Activated T-cell treated with anti-CD3 and anti-CD28 coated beads, Interleukin-2, amount 50 U/mL, for 48 hours (primary cell): Measurements from ENCODE around the gene UFSP1.
"Not testable (repeated sequence)": the region's sequence is repeated elsewhere in the genome, so short reads cannot be mapped to it uniquely, and the experiment has no call there.

Experiments
- DNase-seq, 2 experiments: peaks; one replicate each; pipeline ENCODE4 v3.0.0-alpha.2; 2020

Gene UFSP1

GRCh38 chr7:100888988-100889750, at the start of gene UFSP1:
Gene UFSP1, minus strand, starts transcription at chr7:100889715. Its CDS starts 444 bp downstream, at chr7:100889271.
- DNase-seq: no peak

- DNase-seq: not testable (repeated sequence)
Observed at GRCh38 chr7:100936167-100936566, 46.7 kb upstream of the UFSP1 start.

- DNase-seq: not testable (repeated sequence)
Observed at GRCh38 chr7:100935381-100935780, 45.9 kb upstream of the UFSP1 start.

GRCh38 chr7:100933734-100934133, 44.2 kb upstream of the UFSP1 start:
- DNase-seq: no peak

GRCh38 chr7:100929808-100930174, 40.3 kb upstream of the UFSP1 start:
- DNase-seq: no peak

DNA sequence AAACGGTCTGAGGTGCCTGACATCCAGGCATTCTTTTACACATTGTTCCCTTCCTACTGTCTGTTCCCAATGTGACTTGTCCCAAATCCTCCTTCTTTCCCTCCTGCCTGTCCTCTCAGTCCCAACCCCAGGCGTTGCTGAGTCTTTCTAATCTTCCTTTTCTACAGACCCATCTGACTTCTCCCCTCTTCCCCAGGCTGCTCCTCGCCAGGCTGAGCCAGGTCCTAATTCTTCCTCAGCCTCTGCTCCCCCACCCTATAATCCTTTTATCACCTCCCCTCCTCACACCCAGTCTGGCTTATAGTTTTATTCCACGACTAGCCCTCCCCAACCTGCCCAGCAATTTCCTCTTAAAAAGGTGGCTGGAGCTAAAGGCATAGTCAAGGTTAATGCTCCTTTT, 34.1 kb upstream of the UFSP1 start:
- DNase-seq: not testable (repeated sequence)

GRCh38 chr7:100921039-100921438, 31.5 kb upstream of the UFSP1 start:
- DNase-seq: no peak

- not testable (repeated sequence) for DNase-seq
Observed at GRCh38 chr7:100919779-100920437, 30.4 kb upstream of the UFSP1 start.

DNA sequence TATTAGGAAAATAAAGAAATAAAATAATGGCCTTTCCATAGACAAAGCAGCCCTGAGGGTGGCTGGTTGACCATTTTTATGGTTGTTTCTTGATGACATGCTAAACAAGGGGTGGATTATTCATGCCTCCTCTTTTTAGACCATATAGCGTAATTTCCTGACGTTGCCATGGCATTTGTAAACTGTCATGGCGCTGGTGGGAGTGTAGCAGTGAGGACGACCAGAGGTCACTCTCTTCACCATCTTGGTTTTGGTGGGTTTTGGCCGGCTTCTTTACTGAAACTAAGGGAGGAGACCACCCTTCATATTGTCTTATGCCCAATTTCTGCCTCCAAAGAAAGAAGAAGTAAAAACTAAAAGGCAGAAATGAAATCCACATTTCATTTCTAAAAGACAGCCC, 29.8 kb upstream of the UFSP1 start:
- not testable (repeated sequence) for DNase-seq

- DNase-seq: no peak
Observed at GRCh38 chr7:100914879-100915447, 25.4 kb upstream of the UFSP1 start.

- DNase-seq: no peak
Observed at GRCh38 chr7:100914208-100914878, 24.8 kb upstream of the UFSP1 start.

- no peak for DNase-seq
Observed at GRCh38 chr7:100911484-100911883, 22.0 kb upstream of the UFSP1 start.

GRCh38 chr7:100910443-100910842, 20.9 kb upstream of the UFSP1 start:
- DNase-seq: not testable (repeated sequence)

GRCh38 chr7:100908512-100908911, 19.0 kb upstream of the UFSP1 start:
- no peak for DNase-seq

DNA sequence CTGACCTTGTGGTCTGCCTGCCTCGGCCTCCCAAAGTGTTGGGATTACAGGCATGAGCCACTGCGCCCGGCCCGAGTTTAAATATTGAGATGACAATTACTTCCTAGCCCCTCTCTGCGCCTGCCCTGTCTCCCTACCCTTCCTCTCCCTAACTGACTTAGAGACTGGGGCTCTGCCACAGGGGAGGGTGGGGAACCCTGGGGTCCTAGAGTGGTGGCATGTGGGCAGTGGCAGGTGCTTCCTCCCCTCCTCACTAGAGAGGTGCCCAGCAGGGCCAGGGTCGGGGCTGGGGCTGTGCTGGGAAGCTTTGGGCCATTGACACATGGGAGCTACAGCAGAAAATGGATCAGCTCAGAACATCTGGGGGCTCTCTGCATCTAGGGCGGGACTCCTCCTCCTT, 13.1 kb upstream of the UFSP1 start:
- DNase-seq: no peak

- DNase-seq: no peak
Observed at GRCh38 chr7:100901921-100902332, 12.4 kb upstream of the UFSP1 start.

GRCh38 chr7:100900978-100901377, 11.5 kb upstream of the UFSP1 start:
- no peak for DNase-seq

- DNase-seq: no peak
Observed at GRCh38 chr7:100899432-100899831, 9.9 kb upstream of the UFSP1 start.

- DNase-seq: no peak
Observed at GRCh38 chr7:100897772-100898454, 8.4 kb upstream of the UFSP1 start.

- DNase-seq: peak in 1 of 2 experiments; percentile 43
Observed at GRCh38 chr7:100896732-100897608, 7.5 kb upstream of the UFSP1 start.

- DNase-seq: peak; percentile 46 to 57
Observed at GRCh38 chr7:100895956-100896731, 6.6 kb upstream of the UFSP1 start.
